Fibroblast of lung (primary cell): Measurements from ENCODE around the gene FYB2. TPM values are rescaled to one million over a fixed set of nuclear protein-coding genes. Genes with fewer than 3 reads are reported as not detected.

ENCODE experiments used
- DNase-seq, 2 donors: peaks; one replicate each; pipeline versions ENCODE4 v3.0.0 to v3.0.0-alpha.2; 2010; ENCODE audit warnings: low read depth in 2 of 2
- H2AFZ ChIP-seq: 2 replicates; pipeline ENCODE4 v1.5.1; 2012; ENCODE audit warnings: low read length, control low read depth, inconsistent platforms
- H3K27ac ChIP-seq: 2 replicates; pipeline ENCODE4 v1.5.1; 2011; ENCODE audit warnings: low read length, control low read depth; ENCODE audit not compliant: insufficient read depth
- H3K27me3 ChIP-seq: 2 replicates; pipeline ENCODE4 v1.5.1; 2011; ENCODE audit warnings: mild to moderate bottlenecking, low read length; ENCODE audit not compliant: control insufficient read depth, insufficient read depth
- H3K36me3 ChIP-seq: 2 replicates; pipeline ENCODE4 v1.5.1; 2011; ENCODE audit warnings: low read length; ENCODE audit not compliant: control insufficient read depth, insufficient read depth
- H3K4me1 ChIP-seq: 2 replicates; pipeline ENCODE4 v1.5.1; 2011; ENCODE audit warnings: low read length; ENCODE audit not compliant: control insufficient read depth, insufficient read depth; ENCODE audit errors: extremely low read depth
- H3K4me2 ChIP-seq: 2 replicates; pipeline ENCODE4 v1.5.1; 2011; ENCODE audit warnings: low read length, control low read depth; ENCODE audit not compliant: insufficient read depth; ENCODE audit errors: extremely low read depth
- H3K4me3 ChIP-seq, 4 experiments: fragments of 200-600 bp in 1 of 4; sonication (generic) in 1 of 4; replicated peaks in 1 of 4; 2 replicates each; pipeline ENCODE4 v1.5.1; 2011 to 2016; ENCODE audit warnings: low read length in 4 of 4, low read depth in 3 of 4, mild to moderate bottlenecking in 3 of 4, control low read depth in 2 of 4, inconsistent platforms in 1 of 4, mixed read lengths in 1 of 4; ENCODE audit not compliant: insufficient read depth in 1 of 4; ENCODE audit errors: control extremely low read depth in 1 of 4
- H3K79me2 ChIP-seq: 2 replicates; pipeline ENCODE4 v1.5.1; 2012; ENCODE audit warnings: mild to moderate bottlenecking, low read length, inconsistent platforms; ENCODE audit not compliant: control insufficient read depth, insufficient read depth
- H3K9ac ChIP-seq: 2 replicates; pipeline ENCODE4 v1.5.1; 2011; ENCODE audit warnings: mild to moderate bottlenecking, low read length, control low read depth; ENCODE audit not compliant: insufficient read depth
- H3K9me3 ChIP-seq: 2 replicates; pipeline ENCODE4 v1.5.1; 2012; ENCODE audit warnings: low read depth, low read length; ENCODE audit not compliant: control insufficient read depth, insufficient read depth
- H4K20me1 ChIP-seq: 2 replicates; pipeline ENCODE4 v1.5.1; 2011; ENCODE audit warnings: low read length; ENCODE audit not compliant: control insufficient read depth, insufficient read depth; ENCODE audit errors: extremely low read depth
- CTCF ChIP-seq, 2 donors: IDR thresholded peaks in 1 of 2; conservative IDR thresholded peaks in 1 of 2; 1 replicate in 1 of 2; 2 replicates in 1 of 2; pipeline ENCODE4 v1.5.1; 2011 to 2012; ENCODE audit warnings: low read length in 2 of 2, control low read depth in 1 of 2, inconsistent platforms in 1 of 2, low read depth in 1 of 2, mild to moderate bottlenecking in 1 of 2
- EZH2 ChIP-seq: IDR thresholded peaks from 2 replicates; pipeline ENCODE4 v1.5.1; 2012; ENCODE audit warnings: low read length, control low read depth, mild to moderate bottlenecking; ENCODE audit errors: missing control alignments
- polyA plus RNA-seq, 2 donors: library from polyadenylated mRNA; depleted of rRNA in 1 of 2; stranded (reverse) in 1 of 2; unstranded in 1 of 2; fragments of >200 nt; gene quantifications; 2 replicates each; pipeline ENCODE4 v1.2.1, GENCODE V29; 2011 to 2012; ENCODE audit warnings: missing spikeins in 1 of 2
- total RNA-seq: library from RNA; depleted of rRNA; stranded (reverse); fragments of >200 nt; gene quantifications from 2 replicates; pipeline ENCODE4 v1.2.1, GENCODE V29; 2014

FYB2 gene
- total and polyA plus RNA-seq, 2 donors (not counting 1 experiment from before 2014, with no cell fraction given) = not detected

GRCh38 chr1:56670350-56670749 lies 148.9 kb downstream of the FYB2 start:
- H3K4me2 ChIP-seq = no peak overlapping the region
- H4K20me1 ChIP-seq = no peaks in the 10 kb centered on the region
- H3K4me1 ChIP-seq = no peaks in the 10 kb centered on the region
- H3K4me3 ChIP-seq = no peak overlapping the region
- no peaks in the 10 kb centered on the region for H3K36me3 ChIP-seq
- no peak overlapping the region for H3K9ac ChIP-seq
- no peak overlapping the region for H2AFZ ChIP-seq
- no peaks in the 10 kb centered on the region for H3K79me2 ChIP-seq
- no peak overlapping the region for H3K27ac ChIP-seq
- no peaks in the 10 kb centered on the region for H3K27me3 ChIP-seq
- H3K9me3 ChIP-seq = no peaks in the 10 kb centered on the region
- DNase-seq = no peak
- TF ChIP-seq CTCF (conservative IDR thresholded peaks at IDR 0.05 in 1 of 2, IDR thresholded peaks at IDR 0.05 in 1 of 2; ENCODE audit: low read depth in 1 of 2, low read length in 2 of 2) = no peak
- no peak for TF ChIP-seq EZH2

Other genes with a start within 250 kb of the FYB2 start
- gene PLPP3, start 239.8 kb downstream of the FYB2 start, total RNA-seq = 170 and 343 TPM in 2 replicates
- gene PLPP3, start 239.8 kb downstream of the FYB2 start, polyA plus RNA-seq = 185 and 465 TPM in 2 replicates
- 4.9 and 7.1 TPM in 2 replicates for gene PRKAA2, start 174.1 kb downstream of the FYB2 start, total RNA-seq
- gene PRKAA2, start 174.1 kb downstream of the FYB2 start, polyA plus RNA-seq = 2.9 and 3.1 TPM in 2 replicates
- not detected in 2 replicates for gene C8A, start 35.4 kb upstream of the FYB2 start, total RNA-seq
- not detected in 2 replicates for gene C8A, start 35.4 kb upstream of the FYB2 start, polyA plus RNA-seq
- not detected in 2 replicates for gene C8B, start 146.6 kb upstream of the FYB2 start, total RNA-seq
- not detected in 2 replicates for gene C8B, start 146.6 kb upstream of the FYB2 start, polyA plus RNA-seq